Neural cell (in vitro differentiated cells): ENCODE measurements around the gene ITGA5.

ENCODE experiments used
- CTCF ChIP-seq: fragments of 450-650 bp; IDR thresholded peaks from 2 replicates; pipeline ENCODE4 v1.5.1; 2014; ENCODE audit warnings: antibody characterized with exemption, mild to moderate bottlenecking, moderate library complexity; ENCODE audit not compliant: poor library complexity, severe bottlenecking
- EP300 ChIP-seq: fragments of 450-650 bp; conservative IDR thresholded peaks from 2 replicates; pipeline ENCODE4 v1.6.1; 2014; ENCODE audit warnings: antibody characterized with exemption, mild to moderate bottlenecking, moderate library complexity; ENCODE audit not compliant: poor library complexity, severe bottlenecking
- EZH2 ChIP-seq: fragments of 200-600, 300-800 bp; shearing (Covaris generic), sonication (generic); IDR thresholded peaks from 2 replicates; pipeline ENCODE4 v1.6.1; 2014; ENCODE audit warnings: antibody characterized with exemption, low read length, borderline replicate concordance, mild to moderate bottlenecking; ENCODE audit not compliant: insufficient read depth, poor library complexity, severe bottlenecking
- POLR2AphosphoS5 ChIP-seq: IDR thresholded peaks from 2 replicates; pipeline ENCODE4 v1.6.1; 2012
- RAD21 ChIP-seq: fragments of 450-650 bp; conservative IDR thresholded peaks from 2 replicates; pipeline ENCODE4 v1.6.1; 2014; ENCODE audit warnings: antibody characterized with exemption, mild to moderate bottlenecking, moderate library complexity
- SMC3 ChIP-seq: fragments of 450-650 bp; conservative IDR thresholded peaks from 2 replicates; pipeline ENCODE4 v1.6.1; 2014; ENCODE audit warnings: antibody characterized with exemption, mild to moderate bottlenecking, moderate library complexity; ENCODE audit not compliant: poor library complexity
- TAF1 ChIP-seq: IDR thresholded peaks from 2 replicates; pipeline ENCODE4 v1.6.1; 2012; ENCODE audit warnings: low read depth

- TF ChIP-seq CTCF (peak; percentile 70), EP300 (no peak), TAF1 (no peak), RAD21 (peak; percentile 48), EZH2 (no peak), SMC3 (peak; percentile 63), POLR2AphosphoS5 (no peak)
Observed at GRCh38 chr12:54370171-54370730, 48.8 kb downstream of the ITGA5 start.
